Effector CD4-positive, alpha-beta T cell (primary cell): ENCODE measurements around the gene ROBO1.

Source experiments
- DNase-seq: peaks from one replicate; pipeline ENCODE4 v3.0.0-alpha.2; 2020

The ROBO1 gene

DNA sequence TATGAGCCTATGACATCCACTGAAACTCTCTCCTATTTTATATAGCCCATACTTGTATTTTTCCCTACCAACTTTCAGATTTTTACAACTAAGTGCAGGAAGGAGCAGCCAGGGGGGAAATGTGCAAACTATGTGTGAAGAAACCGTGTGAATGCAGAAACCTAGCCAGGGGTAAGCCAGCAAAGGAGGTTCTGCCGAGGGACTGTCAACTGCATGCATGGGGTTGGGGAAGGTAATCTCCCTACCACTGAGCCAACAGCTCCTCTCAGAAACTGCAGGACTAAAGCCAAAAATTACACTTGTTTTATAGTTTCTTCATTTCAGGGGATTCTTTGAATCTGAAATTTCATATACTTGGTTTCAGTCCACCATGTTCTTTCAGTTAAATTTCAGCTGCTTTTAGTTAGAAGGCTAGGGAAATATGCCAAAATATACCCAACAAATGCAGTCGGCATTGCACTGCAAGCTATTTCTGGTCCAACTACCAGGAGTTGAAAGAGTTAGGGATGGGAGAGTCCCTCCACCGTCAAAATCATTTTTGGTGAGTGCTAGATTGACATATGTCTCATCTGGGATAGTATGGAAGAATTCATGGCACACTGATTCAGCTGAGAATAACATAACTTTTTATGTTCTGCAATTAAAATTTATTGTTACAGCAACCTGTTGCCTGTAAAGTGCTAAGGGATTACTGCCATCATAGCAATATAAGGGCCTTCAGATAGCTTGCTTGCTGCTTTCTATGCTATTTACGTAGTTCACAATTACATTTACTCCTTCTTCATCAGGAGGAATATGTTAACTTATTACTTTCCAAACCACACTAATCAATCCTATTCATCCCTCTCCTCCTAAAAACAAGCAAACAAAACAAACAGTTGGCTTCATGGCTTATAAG is 904.2 kb downstream of the ROBO1 start:
- no peak for DNase-seq

DNA sequence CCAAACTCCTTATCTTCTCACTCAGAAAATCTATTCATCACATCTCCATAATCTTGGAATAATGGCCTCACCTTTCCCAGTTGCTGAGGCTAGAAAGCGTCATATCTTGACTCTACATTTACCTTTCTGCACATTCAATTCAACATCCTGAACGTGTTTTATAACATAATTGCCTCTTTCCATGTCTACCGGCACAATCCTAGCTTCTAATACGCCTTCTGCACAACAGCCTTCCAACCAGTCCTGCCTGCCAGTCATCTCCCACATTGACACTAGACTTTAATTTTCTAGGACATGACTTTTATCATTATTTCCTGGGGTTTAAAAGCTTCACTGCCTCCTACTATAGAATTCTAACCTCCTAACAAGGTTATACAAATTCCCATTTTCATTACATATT is 906.6 kb downstream of the ROBO1 start:
- no peak for DNase-seq

DNA sequence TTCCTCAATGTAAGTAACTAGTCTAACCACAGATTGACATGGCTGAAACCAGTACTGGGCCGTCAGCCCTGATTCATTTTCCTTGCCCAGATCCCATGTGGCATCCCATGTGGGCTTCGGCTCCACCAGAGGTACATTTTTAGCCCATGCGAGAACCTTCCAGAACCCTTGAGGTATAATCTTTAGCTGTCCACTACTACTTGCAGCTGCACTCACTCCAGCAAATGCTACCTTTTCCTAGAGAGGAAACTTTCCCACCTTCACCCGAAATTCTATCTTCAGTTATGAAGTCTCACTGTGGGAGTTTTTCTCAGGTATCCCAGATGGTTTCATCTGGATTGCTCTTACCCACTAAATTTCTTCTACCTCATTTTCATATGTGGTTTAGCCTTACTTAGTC is 907.2 kb downstream of the ROBO1 start:
- no peak for DNase-seq

DNA sequence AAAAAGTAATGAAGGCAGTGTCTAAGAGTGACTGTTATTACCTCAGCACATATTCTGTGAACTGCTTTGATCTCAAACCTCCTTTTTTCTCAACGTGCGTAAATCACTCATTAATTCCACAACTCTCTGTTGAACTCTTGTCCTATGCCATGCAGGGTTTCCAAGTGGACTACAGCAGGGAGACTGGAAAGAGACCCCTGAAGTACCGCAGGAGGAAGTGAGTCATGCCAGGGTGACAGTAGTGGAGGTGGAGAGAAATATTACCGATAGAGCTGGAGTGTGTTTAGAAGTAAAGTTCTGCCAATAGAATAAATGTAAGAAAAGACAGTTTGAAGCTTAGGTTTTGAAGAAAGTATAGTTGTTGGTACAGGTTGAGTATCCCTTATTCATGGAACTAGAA is 908.9 kb downstream of the ROBO1 start:
- DNase-seq, result no peak

DNA sequence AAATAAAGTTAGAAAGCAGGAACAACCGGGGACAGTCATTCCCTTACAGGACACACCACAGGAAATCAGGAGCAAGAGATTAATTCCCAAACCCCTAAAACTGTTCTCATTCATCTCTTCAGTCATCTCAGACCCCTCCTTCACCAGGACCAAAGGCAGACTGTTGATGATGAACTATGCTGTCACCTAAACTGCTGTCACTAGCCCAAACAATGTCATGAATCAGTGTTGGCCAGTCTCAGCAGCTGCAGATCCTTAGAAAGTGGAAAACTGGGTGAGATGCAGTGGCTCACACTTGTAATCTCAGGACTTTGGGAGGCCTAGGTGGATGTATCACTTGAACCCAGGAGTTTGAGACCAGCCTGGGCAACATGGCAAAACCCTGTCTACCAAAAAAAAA is 909.6 kb downstream of the ROBO1 start:
- DNase-seq, result no peak

DNA sequence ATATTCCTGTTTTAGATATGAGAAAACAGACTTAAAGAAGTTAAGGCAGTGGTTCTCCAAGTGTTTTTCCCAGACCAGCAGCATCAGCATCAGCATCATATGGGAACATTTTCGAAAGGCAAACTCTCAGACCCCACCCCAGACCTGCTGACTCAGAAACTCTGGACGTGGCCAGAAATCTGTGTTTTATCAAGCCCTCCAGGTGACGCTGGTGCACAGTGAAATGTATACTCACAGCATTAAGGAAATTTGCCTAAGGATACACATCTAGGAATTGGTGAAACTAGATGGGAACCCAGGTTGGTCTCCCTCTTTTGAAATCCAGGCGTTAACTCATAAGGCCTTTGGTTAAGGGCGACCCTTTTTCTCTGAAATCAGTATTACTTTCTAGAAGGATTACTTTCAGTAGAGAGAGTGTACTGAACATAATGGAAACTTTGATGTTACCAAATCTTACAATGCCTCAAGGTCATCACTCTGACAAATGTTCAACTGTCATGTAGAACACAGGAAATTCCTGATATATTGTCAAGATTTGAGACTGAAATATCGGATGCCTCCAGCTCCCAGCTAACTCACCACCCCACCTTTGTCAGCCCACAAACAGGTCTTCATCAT is 910.2 kb downstream of the ROBO1 start:
- DNase-seq, result no peak

DNA sequence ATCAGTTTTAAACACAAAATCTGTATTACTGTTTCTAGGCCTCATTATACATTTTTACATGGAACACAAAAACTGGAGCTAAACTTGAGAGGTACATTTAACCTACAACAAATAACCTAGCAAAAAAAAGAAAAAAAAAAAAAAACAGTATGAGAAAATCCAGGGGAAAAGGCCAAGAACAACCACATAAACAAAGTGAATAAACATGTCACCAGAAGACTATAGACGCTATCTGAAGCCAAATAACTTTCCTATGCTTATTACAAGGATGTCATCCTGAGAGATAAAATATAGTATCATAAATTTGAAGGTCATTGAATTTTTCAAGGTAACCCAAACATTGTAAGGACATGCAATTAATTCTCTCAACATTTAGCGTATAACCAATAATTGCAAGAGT is 911.6 kb downstream of the ROBO1 start:
- DNase-seq, result no peak

DNA sequence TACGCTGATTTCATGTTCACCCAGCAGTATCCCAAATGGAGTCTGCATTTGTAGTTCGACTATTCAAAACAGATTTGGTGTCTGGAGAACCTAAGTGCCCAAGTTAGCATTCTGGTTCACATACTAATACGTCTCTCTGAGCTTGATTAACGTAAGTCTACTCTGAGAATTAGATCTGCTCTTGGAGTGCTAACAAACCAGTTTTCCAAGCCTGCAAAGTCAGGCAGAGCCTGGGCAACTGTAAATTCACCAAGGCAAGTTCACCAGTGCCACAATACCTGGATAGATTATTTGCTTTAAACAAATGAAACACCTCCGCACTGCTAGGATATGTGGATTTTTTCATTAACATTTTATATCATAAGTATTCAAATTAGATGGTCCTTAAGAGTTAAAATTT is 912.6 kb downstream of the ROBO1 start:
- no peak for DNase-seq

DNA sequence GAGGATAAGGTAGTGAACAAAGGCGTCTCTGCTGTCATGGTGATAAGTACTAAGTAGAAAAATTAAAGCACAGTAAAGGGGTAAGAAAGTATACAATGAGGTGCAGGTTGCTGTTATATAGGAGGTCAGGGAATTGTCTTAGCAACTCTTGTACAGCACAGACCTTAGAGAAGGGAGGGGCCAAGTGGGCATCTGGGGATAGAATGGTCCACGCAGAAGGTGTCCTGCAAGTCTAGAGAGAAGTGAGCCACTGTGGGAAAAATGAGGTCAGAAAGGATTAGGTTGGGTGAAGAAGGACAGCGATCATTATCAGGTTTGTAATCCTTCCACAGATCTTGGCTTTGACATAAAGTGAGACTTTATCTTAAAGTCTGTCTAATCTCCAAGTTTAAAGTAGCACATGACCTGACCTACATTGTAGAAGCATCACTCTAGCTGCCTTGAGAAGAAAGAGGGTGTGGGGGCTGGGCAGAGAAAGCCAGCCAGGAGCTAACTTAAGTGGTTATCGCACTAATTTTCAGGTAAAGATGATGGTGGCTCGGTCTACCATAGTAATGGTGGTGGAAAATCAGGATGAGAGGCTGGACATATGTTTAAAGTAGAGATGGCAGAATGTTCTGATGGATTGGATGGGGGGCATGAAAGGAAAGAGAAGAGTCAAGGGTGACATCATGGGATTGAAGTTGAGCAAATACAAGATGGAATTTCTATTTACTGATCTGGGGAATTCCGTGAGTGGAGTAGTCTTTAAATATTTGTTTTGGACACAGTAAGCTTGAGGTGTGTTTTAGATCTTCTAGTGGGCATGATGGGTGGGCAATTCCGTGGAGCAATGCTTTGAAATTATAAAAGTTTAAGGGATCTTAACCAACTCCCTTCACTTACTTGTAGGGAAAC is 919.2 kb downstream of the ROBO1 start:
- no peak for DNase-seq

DNA sequence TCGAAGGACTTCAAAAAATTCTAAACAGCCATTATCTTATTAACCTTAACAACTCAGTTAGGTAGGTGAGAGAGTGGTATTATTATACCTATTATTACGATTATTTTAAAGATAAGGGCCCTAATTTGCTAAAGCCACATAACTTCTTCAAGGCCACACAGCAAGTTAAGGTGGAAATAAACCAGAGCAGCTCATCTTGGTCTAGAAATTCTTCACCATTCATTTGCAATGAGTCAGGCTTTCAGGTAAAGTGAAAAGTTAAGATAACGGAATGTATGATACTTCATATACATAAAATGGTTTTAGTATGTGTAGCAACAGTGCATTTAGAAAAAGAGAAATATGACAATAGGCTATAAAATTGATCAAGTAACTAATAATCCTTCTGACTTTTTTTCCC is 920.2 kb downstream of the ROBO1 start:
- DNase-seq, result no peak

DNA sequence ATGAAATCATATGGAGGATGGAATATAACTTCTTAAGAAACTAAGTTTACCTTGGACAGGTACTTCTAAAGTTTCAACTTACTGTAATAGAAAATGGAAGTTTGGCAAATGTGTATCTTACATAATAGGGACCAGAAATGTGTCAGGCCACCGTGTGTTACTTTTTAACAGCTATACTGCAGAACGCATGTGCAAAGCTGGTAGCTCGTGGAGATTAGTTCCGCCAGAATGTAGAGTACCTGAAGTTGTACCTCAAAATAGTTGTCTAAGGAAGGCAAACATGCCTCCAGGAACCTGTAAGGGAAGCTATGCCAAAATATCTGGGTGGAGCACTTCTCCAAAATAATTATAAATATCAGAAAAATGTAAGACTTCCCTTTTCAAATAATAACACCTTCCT is 920.6 kb downstream of the ROBO1 start:
- DNase-seq, result no peak

DNA sequence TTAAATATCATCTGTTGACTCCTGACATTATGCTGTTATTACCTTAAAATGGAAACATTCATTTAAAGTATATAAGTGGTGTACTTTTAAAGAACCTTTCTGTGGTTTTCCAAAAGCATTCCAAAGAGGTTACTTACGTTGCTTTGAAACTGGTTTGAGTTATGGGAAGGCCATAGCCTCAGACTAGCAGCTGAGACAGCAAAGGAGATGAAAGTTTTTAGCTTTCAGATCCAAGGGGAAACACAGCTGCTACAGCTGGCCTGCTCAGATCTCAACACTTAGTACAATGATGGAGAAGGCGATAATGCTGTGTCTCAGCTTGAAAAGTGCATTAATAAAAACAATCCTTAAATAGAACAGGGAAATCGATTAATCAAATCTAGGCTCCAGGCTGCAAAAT is 921.1 kb downstream of the ROBO1 start:
- no peak for DNase-seq

DNA sequence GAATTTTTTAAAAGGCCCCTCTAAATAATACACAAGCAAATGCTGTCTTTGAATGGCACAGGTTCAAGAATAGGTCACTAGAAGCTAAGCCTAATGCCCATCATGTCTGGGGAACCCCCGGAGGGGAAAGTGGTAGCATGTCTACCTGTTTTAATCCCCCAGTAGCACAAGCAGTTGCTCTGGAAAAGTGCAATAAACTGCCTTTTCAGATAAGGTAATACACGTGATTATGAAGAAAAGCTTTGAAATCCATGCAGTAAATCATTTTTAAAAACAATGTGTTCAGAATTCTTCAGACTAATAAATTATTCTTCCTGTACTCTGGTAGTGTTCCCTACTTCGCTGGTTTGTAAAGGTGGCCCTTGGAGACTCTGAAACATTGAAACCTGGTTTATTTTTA is 922.2 kb downstream of the ROBO1 start:
- DNase-seq, result no peak

DNA sequence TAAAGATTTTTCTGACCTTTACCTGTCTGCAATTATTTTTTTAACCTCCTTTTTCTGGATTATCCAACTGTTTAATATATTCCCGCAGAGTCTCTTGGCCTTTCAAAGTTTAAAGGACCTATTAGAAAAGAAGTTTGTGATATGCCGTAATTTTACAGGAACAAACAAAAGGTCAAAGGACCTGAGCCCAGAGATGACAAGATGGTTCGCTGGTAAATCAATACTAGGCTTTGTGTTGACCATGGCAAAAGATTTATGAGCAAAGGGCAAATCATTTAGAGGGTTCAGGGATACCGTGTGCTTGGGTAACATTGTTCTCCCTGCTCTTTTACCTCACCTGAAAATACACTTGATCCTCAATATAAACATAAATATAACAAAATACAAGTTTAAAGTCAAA is 923.5 kb downstream of the ROBO1 start:
- DNase-seq, result no peak

DNA sequence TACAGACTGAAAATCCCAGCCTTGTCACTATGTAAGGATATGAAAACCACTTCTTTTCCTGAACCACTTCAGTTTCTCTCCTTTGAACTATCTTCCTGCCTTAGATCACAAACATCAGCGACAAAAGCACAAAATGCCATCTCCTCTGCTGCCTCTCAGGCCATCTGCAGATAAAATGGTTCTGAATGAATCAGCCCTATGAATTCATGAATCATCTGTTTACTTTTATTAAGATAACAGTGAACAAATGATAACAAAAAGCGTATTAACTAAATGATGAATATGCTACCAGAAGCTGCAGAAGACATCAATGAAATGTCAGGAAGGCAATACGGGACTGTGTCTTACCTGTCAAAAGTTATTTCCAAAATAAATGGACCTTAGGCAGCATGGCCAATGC is 928.1 kb downstream of the ROBO1 start:
- no peak for DNase-seq

DNA sequence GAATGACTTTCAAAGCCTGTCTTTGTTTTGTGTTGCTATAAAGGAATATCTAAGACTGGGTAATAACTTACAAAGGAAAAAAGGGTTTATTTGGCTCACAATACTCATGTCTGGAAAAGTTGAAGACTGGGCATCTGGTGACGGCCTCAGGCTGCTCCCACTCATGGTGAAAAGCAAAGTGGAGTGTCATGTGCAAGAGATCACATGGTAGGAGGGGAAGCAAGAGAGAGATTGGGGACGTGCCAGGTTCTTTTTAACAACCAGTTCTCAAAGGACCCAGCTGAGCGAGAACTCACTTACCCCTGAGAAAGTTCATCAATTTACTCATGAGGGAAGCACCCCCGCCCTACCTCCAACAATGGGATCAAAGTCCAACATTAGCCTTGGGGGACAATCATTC is 929.4 kb downstream of the ROBO1 start:
- no peak for DNase-seq

DNA sequence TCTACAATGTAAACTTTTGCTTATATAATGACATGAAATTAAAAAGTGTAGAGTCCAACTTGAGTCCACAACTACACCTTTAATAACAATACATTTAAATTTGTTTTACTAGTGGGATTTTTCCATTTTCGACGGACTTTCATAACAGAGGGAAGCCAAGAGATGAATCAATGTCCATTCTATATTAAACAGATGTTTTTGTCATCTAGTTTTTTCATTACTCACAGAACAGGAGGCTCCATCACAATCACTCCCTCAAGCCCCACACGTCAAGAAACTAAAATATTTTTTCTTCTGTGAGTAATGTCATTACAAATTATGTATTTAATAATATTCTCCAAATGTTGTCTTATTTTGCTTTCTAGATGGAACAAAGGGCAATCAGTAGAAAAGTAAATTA is 932.9 kb downstream of the ROBO1 start:
- no peak for DNase-seq

DNA sequence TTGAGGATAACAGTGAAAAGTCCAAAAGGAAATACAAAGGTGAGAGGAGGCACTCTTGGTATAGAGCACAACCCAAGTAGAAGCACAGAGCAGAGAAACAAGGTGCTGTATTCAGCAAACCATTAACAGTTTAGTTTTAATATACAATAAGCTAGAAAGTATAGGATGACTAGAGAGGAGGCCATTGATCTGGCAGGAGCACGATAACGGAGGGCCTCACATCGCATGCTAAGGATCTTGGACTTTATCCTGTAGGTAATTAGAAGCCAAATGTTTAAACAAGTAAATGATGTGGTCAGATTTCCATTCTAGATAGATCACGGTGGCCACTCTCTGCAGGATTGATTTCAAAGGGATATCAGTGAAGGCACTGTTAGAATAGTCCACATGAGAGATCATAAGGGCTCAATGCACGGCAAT is 935.0 kb downstream of the ROBO1 start:
- no peak for DNase-seq

DNA sequence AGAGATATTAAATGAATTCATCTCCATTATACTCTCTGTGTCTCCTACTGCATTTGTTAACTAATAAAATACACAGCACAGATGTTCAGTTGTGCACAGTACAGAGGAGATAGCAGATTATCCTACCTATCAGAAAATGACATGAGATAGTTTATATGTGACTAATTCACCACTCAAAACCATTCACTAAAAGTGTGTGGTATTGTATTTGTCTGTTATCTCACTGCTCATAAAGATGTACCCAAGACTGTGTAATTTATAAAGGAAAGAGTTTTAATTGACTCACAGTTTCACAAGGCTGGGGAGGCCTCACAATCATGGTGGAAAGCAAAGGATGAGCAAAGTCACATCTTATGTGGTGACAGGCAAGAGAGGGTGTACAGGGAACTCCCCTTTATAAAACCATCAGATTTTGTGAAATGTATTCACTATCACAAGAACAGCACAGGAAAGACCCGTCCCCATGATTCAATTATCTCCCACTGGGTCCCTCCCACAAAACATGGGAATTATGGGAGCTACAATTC is 936.3 kb downstream of the ROBO1 start:
- DNase-seq, result no peak

DNA sequence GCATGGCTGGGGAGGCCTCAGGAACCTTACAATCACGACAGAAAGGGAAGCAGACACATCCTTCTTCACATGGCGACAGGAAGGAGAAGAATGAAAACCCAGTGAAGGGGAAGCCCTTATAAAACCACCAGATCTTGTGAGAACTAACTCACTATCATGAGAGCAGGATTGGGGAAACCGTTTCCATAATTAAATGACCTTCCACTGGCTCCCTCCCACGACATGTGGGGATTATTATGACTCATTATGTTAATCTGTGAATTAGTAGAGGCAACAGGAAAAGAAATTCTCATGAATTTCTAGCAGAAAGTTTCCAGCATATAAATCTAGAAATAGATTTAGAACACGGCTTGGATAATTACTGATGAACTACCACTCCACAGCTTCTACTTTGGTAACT is 937.3 kb downstream of the ROBO1 start:
- no peak for DNase-seq

DNA sequence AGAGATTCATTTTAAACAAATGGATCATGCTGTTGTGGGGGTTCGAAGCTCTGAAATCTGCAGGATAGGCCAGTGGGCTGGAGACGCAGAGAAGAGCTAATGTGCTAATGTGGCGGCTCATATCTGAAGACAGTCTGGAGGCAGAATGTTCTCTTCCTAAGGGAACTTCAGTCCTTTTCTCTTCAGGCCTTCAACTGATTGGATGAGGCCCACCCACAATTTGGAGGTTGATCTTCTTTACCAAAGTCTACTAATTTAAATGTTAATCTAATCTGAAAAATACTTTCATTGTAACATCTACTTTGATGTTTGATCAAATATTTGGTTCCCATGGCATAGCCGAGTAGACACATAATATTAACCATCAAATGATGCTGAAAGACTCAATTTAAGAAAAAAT is 940.2 kb downstream of the ROBO1 start:
- no peak for DNase-seq

DNA sequence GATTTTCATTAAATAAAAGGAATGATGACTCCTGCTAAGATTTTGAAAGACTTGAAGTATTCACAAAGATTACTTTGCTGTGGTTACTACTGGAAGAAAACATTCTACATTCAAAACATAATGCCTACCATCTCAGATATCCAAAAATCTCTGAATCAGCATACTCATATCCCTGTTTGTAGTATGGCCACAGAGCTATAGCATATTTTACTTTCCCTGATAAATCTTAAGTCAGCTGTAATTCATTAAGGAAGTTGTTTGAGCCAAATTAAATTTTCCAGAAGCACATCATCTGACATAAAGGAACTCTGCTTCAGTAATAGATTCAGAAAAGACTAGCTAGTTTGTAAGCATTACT is 942.0 kb downstream of the ROBO1 start:
- no peak for DNase-seq

DNA sequence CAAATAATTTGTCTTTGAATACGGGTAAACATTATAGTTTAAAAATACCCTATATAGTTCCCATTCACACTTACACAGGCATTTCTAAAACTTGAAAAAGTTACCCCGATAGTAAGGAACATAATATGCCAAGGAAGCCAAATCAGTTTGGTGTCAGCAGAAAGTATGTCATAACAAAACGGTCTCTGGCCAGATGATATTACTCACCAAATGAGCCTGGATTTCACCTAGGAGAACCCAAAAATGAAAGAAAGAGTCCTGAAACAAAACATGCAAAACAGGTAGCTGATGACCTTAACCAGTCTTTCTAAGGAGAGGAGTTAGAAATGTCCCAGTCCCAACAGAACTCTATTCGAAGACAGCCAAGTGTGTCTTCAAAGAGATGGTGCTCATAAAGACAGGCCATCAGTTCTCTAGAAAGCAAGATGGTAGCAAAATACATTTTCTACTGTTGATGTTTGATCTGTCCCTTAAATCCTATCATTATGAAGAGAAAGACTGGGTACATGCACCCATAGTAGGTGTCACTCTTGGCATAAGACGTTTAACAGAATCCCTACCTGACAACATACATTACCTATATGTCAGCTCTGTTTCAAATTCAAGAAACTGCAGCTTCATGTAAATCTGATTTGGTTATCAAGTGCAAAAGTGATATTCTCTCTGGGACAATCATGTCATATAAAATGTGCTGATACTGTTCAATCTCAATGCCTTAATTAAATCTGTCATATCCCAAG is 942.5 kb downstream of the ROBO1 start:
- no peak for DNase-seq
